ENCODE results near the gene ZC3H12D.

ZC3H12D gene

DNA sequence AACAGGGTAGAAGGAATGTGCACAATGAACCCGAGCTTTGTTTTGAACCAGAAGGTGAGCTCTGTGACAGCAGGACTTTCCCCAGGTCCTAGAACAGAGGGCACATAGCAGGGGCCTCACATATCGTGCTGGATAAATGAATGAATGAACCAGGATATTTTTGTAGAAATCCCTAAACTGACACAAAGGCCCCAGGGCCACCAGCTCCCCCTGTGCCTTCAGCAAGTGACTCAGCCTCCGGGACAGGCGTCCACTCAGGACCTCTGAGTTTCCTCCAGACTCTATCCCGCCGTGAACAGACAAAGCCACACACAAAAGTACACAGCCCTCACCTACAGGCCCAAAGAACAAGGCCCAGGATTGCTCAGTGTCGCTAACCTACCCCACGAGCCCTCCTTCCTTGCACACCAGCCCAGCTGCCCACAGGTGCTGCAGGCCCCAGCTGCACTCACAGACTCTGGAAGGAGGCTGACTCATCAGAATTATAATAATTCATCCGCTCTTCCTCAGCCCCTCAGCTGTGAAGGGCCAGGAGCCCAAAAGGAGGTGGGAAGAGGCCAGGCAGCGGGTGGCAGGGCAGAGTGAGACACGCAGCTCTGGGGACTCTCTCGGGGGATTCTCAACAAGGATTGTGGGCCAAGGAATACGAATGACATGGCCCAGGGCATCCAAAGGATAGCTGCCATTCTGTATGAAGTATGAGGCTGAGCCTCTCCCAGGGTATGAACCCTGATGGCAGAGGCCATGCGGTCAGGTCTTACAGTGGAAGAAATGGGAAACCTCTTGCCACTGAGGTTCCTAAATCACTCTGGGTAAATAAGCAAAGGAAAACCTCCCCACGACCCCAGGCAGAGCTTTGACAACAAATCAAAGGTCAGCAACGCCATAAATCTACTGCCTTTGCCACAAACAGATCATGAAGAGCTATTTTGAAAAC lies 43.8 kb downstream of the ZC3H12D start:
- no peak for DNase-seq

DNA sequence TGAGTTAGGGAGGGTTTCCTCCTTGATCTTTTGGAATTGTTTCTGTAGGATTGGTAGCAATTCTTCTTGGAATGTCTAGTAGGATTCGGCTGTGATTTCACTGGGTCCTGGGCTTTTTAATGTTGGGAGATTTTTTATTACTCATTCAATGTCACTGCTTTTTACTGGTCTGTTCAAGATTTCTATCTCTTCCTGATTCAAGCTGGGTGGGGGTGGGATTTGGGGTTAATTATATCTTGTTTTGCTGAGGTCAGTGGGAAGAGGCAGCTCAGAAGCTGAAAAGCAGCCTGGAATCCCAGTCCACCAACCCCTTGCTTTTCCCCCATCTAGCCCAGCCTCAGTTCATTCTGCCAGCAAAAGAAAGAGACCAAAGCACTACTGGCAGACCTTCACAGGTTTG lies 45.2 kb downstream of the ZC3H12D start:
- no peak for DNase-seq

DNA sequence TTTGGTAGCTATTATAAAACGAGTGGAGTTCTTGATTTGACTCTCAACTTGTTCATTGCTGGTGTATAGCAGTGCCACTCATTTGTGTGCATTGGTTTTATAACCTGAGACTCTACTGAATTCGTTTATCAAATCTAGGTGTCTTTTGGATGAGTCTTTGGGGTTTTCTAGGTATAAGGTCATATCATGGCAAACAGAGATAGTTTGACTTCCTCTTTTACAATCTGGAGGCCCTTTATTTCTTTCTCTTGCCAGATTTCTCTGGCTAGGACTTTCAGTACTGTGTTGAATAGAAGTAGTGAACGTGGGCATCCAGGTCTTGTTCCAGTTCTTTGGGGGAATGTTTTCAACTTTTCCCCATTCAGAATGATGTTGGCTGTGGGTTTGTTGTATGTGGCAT lies 46.0 kb downstream of the ZC3H12D start:
- DNase-seq, result no peak

DNA sequence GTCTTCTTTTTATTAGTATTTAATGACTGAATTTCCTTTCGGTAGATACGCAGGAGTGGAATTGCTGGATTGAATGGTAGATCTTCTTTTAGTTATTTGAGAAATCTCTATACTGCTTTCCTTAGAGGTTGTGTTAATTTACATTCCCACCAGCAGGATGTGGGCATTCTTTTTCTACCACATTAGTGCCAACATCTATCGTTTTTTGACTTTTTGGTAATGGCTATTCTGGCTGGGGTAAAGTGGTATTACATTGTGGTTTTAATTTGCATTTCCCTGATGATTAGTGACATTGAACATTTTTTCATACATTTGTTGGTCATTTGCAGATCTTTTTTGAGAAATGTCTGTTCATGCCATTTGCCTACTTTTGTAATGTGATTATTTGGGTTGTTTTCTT lies 47.6 kb downstream of the ZC3H12D start:
- DNase-seq, result no peak

DNA sequence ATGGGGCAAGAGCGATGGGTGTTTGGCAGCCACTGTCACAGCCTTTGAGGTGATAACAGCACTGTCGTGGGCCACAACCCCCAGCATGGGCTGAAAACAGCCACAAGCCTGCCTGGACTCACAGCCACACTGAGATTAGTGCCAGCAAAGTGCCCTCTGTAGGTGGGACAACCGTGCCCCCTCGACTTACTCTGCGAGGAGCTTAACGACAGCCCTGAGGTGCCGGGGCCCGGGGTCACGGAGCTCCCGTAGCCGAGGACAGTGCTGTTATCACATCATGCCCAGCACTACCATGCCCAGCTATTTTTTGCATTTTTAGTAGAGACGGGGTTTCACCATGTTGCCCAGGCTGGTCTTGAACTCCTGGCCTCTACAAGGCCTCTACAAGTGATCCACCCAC lies 48.2 kb downstream of the ZC3H12D start:
- DNase-seq, result no peak

DNA sequence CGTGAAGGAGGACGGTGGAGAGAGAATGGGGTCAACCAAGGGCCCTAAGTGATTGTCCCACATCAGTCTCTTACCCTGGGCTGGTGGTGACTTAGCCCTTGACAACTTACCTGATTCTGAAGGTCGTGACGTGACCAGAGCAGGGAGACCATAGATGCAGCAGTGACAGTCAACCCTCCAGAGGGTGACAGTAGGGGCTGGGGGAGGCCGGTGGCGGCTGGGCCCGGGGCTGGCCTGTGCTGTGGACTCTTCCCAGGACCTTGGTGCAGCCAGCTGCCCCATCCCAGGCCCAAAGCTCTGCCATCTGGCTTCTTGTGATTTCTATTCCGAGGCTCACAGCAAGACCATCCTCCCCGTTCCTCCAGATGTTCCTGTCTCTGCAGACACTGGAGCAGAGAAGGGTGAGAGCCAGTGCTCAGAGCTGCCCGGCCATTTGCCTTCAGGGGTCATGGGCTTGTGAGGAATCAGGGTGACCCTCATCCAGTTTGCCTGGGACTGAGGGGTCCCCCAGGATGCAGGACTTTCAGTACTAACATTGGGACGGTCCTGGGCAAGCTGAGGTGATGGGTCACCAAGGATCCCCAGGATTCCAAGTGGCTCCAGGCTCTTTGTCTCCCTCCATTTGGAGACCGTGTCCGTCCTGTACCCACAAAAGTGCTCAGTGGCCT lies 48.8 kb downstream of the ZC3H12D start:
- no peak for DNase-seq

DNA sequence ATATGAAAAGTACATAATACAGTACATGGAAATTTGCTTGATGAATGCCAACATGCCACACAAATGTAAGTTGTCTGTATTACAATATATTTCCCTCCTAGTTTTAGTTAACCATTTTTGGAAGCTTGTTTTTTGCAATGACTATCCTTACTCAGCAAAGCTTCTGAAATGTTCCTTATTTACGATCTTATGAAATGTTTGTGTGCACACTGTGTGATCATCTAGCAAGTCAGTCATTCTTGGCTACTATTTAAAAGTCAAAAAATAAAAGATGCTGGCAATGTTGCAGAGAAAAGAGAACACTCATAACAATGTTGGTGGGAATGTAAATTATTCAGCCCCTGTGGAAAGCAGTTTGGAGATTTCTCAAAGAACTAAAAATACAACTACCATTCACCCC lies 50.9 kb downstream of the ZC3H12D start:
- DNase-seq, result no peak

DNA sequence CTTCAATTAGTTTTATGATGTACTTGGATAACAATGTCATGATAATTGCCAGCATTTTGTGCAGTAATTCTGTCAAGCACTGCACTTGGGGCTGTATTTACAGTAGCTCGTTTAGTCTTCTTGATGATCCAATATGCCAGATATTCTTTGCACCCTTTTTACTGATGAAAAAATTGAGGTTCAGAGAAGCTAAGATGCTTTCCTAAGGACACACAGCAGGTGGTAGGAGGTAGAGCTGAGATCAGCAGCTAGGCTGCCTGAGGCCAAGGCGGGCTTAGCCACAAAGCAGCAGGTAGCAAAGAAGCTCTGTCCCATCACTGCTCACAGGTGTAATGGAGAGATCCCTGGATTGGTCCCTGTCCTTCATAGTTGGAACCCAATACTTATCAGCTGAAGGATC lies 51.4 kb downstream of the ZC3H12D start:
- DNase-seq, result no peak

DNA sequence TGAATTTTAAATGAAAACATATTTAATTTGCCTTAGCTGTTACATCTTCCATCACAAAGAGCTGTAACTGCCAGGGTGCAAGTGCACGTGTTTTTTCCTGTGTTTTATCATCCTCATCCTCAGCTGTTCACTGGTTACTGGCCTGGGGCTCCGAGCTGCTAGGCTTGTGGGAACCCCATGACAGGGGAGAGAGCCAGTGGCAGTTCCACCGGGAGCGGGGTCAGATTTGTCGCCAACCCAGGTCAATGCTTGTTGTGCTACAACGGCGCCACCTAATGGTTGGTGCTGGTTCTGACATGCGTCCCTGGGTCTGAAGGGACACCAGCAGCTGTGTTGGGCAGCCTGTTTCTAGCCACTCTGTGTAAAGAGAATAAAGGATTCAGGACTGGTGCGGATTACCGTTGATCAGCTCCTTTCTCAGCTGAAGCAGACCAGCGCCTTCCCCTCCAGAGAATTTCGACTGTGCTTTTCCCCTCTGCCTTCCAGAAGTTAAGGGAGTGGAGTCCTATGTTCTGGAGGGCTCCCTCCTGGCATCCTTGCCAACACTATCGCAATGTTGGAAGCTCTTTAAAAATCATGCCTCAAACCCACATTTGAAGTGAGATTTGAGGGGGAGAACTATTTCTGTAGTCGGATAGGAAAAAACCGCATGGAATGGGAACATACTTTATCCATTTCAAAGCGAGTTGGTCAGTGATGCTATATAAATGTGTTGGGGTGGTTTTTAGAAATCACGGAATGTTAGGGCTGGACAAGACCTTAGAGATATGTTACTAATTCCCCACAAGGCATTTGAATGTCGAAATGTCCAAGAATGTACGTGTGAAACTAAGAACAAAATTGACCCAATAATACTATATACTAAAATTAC lies 52.7 kb downstream of the ZC3H12D start:
- peak; percentile 79 for DNase-seq

DNA sequence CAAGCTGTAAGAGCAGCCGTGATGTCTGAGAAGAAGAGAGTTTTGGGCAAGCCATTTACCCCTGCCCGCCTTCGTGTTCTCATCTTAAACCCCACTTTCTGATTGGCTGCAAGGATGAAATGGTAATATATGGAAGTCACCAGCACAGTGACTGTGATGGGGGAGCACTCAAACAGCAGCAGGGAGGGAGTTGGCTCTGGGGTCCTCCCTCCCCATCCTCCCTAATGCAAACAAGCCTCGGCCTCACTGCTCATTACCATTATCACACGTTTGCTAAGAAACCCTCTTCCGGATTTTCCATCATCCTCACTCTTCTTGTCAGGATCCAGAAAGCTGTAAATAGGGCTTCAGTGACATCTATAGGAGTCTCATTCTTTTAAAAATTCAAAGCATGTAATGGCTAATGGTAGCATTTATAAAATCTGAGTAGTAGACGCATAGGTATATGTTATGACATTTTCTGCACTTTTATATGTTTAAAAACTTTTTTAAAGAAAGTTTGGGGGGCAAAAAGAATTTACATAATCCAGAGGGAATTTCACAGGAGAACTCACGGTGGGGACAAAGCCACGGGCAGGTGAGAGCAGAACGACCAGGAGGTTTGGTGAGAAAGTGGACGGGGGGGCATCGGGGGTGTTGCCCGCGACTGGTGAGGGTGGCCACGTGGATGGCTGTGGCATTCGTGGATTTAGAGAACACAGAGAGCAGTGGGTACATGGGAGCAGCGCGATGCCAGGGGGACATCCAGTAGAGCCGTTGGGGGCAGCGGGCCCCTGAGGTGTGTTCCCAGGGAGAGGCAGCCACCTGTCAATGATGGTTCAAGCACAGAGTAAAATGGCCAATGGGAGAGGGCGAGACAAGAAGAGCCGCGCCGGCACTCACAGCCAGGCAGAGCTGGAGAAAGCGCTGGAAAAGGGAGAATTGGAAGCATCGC lies 55.1 kb downstream of the ZC3H12D start:
- no peak for DNase-seq

DNA sequence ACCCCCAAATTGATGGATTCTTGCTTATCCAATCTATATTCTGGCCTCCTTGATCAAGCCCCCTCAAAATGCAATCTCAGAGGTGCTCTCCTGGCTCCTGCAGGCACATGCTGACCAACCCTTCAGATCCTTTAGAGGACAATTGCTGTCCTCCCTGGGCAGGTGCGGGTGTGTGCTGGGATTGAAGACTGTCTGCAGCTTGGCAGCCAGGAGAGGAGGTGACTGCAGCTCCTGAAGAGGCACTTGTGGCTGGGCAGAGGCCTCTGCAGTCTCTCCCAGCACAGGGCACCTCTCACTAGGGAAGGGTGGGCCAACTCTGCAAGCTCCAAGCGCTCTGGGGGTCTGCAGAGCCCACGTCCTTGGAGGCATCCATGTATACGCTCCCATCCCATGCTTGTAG lies 56.2 kb downstream of the ZC3H12D start:
- DNase-seq, result no peak

DNA sequence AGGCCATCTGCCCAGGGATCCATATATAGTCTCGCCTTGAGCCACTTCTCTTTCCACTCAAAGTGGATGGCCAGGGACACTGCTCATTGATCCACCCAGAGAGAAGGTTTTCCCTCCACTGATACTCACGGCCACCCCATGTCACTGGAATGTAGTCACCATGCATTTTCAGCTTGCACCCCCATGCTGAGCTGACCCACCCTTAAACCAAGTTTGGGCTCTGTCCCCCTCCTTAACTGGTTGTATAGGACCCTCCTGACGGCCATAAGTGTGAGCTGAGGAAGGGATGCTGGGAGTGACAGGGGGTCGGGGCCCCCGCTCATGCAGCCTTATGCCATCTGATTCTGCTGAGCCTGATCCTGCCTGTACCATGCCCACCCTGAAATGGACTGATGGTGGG lies 59.1 kb downstream of the ZC3H12D start:
- no peak for DNase-seq

DNA sequence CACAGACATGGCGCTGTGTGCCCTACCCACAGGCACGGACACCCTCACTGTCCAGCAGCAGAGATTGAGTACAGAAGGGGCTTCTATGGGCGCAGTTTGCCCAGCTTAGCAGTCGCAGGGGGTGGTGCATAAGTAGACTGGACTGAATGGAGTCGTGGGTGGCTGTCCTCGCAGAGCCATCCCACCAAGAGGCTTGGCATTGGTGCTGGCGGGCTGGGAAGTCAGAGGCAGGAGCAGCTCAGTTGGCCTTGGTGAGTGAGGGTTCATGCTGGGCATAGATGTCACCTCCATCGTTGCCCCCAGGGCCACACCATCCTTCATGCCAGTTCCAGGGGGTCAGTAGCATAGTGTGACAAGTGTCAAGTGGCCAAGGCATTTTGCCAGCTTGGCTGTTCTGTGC lies 59.6 kb downstream of the ZC3H12D start:
- DNase-seq, result no peak

DNA sequence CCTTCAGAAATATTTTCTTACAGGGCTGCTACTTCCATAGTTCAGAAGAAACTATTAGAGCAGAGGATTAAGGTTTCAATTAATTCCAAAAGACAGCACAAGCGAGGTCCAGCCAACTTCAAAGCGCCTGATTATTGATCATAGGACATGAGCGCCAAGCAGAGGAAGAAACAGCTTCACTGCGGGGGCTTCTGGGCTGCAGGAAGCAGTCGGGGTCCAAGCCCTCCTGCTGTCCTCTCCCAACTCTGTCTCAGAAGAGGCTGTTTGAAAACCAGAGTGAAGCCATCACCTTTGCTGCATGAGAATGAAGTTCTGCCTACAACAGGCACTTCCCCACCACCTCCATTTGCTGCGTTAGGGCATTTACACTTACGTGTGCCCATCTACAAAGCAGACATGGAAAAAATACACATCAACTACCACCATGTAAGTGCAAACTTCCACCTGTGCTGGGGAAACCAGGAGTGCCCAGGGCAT lies 60.8 kb downstream of the ZC3H12D start:
- DNase-seq, result no peak

DNA sequence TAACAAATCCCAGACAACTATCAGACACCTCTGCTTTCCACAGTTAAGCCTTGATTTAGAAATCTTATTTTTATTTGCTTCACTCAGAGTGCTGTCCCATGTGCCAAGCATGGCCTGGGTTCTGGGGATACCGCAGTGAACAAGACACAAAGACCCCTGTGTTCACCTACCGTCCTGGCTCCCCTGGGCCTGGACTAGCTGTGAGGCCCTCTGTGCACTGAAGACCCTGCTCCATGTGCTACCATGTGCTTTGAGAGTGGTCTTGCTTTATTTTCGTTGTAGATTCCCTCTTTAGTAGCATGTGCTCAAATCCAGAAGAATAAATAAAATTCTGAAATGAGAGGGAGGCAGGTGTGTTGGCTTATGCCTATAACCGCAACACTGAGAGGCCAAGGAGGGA lies 62.2 kb downstream of the ZC3H12D start:
- DNase-seq, result no peak

DNA sequence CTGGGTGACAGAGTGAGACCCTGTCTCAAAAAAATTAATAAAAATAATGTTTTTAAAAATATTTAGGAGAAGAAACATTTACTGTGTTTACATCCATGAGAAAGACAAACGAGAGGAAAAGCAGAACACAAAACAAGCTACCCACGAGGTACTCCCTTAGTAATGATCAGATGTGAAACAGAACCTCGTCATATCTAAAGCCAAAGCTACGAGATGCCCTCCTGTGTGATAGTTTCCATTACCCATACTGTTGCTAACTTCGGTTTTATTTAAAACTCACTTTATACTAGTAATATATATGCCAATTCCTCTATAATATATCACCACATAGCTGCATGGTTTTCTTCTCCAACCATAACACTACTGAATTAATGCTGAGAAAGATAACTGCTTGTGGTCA lies 63.7 kb downstream of the ZC3H12D start:
- DNase-seq, result no peak

DNA sequence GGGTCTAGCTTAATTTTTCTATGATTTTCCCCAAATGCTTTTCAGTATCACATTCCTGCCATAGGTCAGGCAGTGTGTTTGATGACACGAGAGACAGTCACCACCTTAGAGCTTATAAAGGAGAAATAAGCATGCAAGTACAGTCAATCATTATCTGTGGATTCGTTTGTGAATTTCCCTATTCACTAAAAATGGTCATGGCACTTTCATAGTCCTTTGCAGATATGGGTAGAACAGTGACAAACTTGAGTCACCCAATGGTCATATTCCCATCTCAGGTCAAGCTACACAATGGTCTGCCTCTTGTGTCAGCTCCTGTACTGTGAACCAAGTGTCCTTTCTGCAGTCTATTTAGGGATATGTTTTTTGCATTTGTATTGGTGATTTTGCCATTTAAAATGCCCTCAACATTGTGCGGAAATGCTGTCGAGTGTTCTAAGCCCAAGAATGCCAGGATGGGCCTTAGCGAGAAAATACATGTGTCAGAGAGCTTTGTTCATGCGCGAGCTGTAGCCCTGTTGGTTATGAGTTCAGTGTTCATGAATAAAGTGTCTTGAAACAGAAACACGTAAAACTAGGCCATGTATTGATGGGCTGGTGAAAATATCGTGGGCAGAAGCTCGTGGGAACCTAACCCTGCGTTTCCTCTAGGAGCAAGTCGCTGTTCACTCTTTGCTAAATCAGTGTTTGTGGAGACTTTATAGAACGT lies 65.0 kb downstream of the ZC3H12D start:
- no peak for DNase-seq

DNA sequence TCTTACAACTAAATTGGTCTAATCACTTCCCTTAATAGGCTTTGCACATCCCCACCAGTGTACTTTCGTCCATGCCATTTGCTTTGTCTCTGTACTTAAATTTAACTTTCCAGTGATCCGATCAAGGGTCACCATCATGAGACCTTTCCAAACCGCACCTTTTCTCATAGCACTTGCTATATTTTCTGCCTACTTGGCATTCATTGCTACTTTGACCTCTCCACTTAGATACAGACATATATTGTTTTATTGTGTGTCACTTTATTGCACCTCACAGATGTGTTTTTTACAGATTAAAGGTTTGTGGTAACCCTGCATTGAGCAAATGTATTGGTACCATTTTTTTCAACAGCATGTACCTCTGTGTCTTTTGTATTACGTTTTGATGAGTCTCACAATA lies 70.0 kb downstream of the ZC3H12D start:
- DNase-seq, result no peak

DNA sequence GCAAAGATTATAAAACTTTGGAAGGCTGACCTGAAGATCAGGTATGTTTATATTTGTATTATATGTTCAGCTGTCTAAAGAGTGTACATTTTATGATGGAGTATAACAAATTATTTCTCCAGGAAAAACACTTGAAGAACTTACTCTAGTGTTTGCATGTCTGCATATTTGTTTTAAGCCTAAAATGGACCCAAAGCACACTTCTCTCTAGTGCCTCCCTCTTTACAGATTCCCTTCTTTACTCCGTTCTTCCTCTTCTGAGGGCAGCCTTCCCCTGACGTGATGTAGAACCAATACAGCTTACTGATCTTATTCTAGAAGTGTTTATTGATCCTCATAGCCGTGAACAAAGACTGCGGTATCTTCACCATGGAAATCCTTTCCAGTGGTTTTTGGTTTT lies 70.8 kb downstream of the ZC3H12D start:
- no peak for DNase-seq

DNA sequence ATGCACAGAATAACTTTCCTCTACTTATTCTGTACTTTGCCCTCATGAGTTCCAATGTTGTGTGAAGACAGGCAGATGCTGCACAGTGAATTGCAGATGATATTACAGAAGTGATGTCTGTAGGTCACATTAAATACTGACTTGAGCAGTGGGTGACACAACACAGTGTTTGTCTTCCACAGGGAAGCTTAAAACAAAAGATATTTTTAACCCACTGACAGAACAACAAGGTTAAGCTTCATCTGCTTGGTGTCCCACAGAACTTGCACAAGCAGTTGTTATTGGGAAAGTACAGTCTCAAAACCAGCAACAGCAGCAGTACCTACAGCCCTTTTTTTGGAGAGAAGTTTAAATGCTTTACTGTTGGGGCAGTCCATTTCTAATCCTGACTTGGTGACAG lies 74.3 kb downstream of the ZC3H12D start:
- DNase-seq, result no peak

DNA sequence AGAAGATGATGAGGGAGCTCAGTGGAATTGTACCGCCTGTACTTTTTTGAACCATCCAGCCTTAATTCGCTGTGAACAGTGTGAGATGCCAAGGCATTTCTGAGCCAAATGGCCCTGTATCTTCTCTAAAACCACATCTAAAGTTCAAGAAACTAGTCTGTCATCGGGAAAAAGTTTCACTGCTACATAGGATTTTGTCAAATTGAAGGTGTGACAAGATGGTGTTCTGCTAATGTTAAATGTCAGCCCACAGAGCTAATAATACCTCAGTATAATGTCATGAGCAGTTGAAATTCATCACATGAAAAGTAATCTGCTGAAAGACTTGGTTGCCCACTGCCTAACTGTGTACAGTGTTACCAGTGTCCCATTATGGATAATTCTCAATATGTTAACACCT lies 75.2 kb downstream of the ZC3H12D start:
- no peak for DNase-seq
